Measurements from ENCODE around the gene MBTPS1.

- TF ChIP-seq CTCF (IDR thresholded peaks at IDR 0.05) (no peak), ZFX (IDR thresholded peaks at IDR 0.05; ENCODE audit: borderline replicate concordance) (no peak)
Observed at GRCh38 chr16:84093120-84093878, 23.4 kb downstream of the MBTPS1 start.

All from 22Rv1 (cell line).